ENCODE data around the gene SLC18A3. TPM values are rescaled to one million over a fixed set of nuclear protein-coding genes. Genes with fewer than 3 reads are reported as not detected.
A peak's percentile ranks its signal among the peaks of the same experiment; 100 is the strongest.

The SLC18A3 gene
- total RNA-seq, 2 experiments from 2014 or later: not detected

GRCh38 chr10:49606981-49607535, 3.1 kb upstream of the SLC18A3 start:
- Mint-ChIP-seq H3K9me3 (ENCODE audit: low read depth) (peaks cover 2% of the 10 kb centered on the region), H3K27ac (no peak overlapping the region), H3K4me3 (no peak overlapping the region), H3K4me1 (peaks cover 2% of the 10 kb centered on the region), H3K27me3 (peaks cover 63% of the 10 kb centered on the region), H3K36me3 (ENCODE audit: low read depth) (no peaks in the 10 kb centered on the region)
- peak; percentile 86 for DNase-seq
- intact Hi-C loops (cut with DNase I, micrococcal nuclease): loop anchor here (1.0 to 5.0 kb wide), 5 partner anchors 72 to 210 kb away; partner anchors contain the start of genes OGDHL (in 2 of the 2), C10orf53 (in 1 of the 2) and DRGX (in 1 of the 2)
- ChIA-PET CTCF (interaction anchor here (1.0 to 1.8 kb wide), 3 partner anchors 12 to 33 kb away, joined by 3 to 9 read pairs (median 5); no protein-coding TSS in a partner anchor), POLR2A (no interaction called here)
- ATAC-seq: peak; percentile 74

- no peaks in the 10 kb centered on the region for H3K36me3 Mint-ChIP-seq (ENCODE audit: low read depth)
- peaks cover 2% of the 10 kb centered on the region for H3K4me1 Mint-ChIP-seq
- ChIA-PET POLR2A (no interaction called here), CTCF (interaction anchor here (1.8 kb wide), 1 partner anchor 13 kb away, joined by 5 read pairs; no protein-coding TSS in a partner anchor)
- H3K4me3 Mint-ChIP-seq: no peak overlapping the region
- H3K27ac Mint-ChIP-seq: no peak overlapping the region
- DNase-seq (no peak), ATAC-seq (no peak)
- intact Hi-C loops (cut with DNase I, micrococcal nuclease): loop anchor here in 1 of 2 experiments (5.0 kb wide), 1 partner anchor 211 kb away; the partner anchor contains the start of gene DRGX
- H3K27me3 Mint-ChIP-seq: peaks cover 69% of the 10 kb centered on the region
- H3K9me3 Mint-ChIP-seq (ENCODE audit: low read depth): peaks cover 3% of the 10 kb centered on the region
Observed at GRCh38 chr10:49608166-49609005, 1.7 kb upstream of the SLC18A3 start.

- Mint-ChIP-seq H3K9me3 (ENCODE audit: low read depth) (peaks cover 3% of the 10 kb centered on the region), H3K4me1 (peaks cover 2% of the 10 kb centered on the region), H3K4me3 (no peak overlapping the region), H3K27ac (no peak overlapping the region), H3K27me3 (peaks cover 70% of the 10 kb centered on the region), H3K36me3 (ENCODE audit: low read depth) (no peaks in the 10 kb centered on the region)
- POLR2A ChIA-PET: no interaction called here
- intact Hi-C loops (cut with DNase I, micrococcal nuclease): loop anchor here in 1 of 2 experiments (5.0 kb wide), 1 partner anchor 212 kb away; the partner anchor contains the start of gene DRGX
- no peak for ATAC-seq
- no peak for DNase-seq
- CTCF ChIA-PET: interaction anchor here (0.6 to 1.8 kb wide), 2 partner anchors 14 to 840 kb away, joined by 3 to 5 read pairs; no protein-coding TSS in a partner anchor
Observed at GRCh38 chr10:49609006-49609282, 1.2 kb upstream of the SLC18A3 start.

- DNase-seq (no peak), ATAC-seq (no peak)
- Mint-ChIP-seq H3K27ac (no peak overlapping the region), H3K27me3 (peaks cover 68% of the 10 kb centered on the region), H3K4me3 (no peak overlapping the region), H3K36me3 (ENCODE audit: low read depth) (no peaks in the 10 kb centered on the region), H3K9me3 (ENCODE audit: low read depth) (peaks cover 3% of the 10 kb centered on the region), H3K4me1 (peaks cover 2% of the 10 kb centered on the region)
- intact Hi-C loops (cut with DNase I, micrococcal nuclease): loop anchor here in 1 of 2 experiments (5.0 kb wide), 1 partner anchor 212 kb away; the partner anchor contains the start of gene DRGX
- CTCF ChIA-PET: interaction anchor here (0.6 kb wide), 1 partner anchor 840 kb away, joined by 3 read pairs; no protein-coding TSS in a partner anchor
- POLR2A ChIA-PET: no interaction called here
Observed at GRCh38 chr10:49609283-49610113, 612 bp upstream of the SLC18A3 start.

GRCh38 chr10:49610458-49611165, 502 bp downstream of the SLC18A3 start:
- no peak overlapping the region for H3K27ac Mint-ChIP-seq
- peaks cover 1% of the 10 kb centered on the region for H3K9me3 Mint-ChIP-seq (ENCODE audit: low read depth)
- no peak overlapping the region for H3K4me3 Mint-ChIP-seq
- intact Hi-C loops (cut with DNase I, micrococcal nuclease): no loop called here
- H3K36me3 Mint-ChIP-seq (ENCODE audit: low read depth): no peaks in the 10 kb centered on the region
- peaks cover 5% of the 10 kb centered on the region for H3K4me1 Mint-ChIP-seq
- DNase-seq (no peak), ATAC-seq (no peak)
- ChIA-PET CTCF (no interaction called here), POLR2A (no interaction called here)
- peaks cover 70% of the 10 kb centered on the region for H3K27me3 Mint-ChIP-seq

GRCh38 chr10:49611166-49611815, 1.2 kb downstream of the SLC18A3 start:
- no peak for DNase-seq
- no peak for ATAC-seq
- H3K4me1 Mint-ChIP-seq: peaks cover 5% of the 10 kb centered on the region
- peaks cover 71% of the 10 kb centered on the region for H3K27me3 Mint-ChIP-seq
- H3K4me3 Mint-ChIP-seq: no peak overlapping the region
- CTCF ChIA-PET: no interaction called here
- intact Hi-C loops (cut with DNase I, micrococcal nuclease): no loop called here
- H3K9me3 Mint-ChIP-seq (ENCODE audit: low read depth): peaks cover 1% of the 10 kb centered on the region
- POLR2A ChIA-PET: no interaction called here
- H3K36me3 Mint-ChIP-seq (ENCODE audit: low read depth): no peaks in the 10 kb centered on the region
- no peak overlapping the region for H3K27ac Mint-ChIP-seq

GRCh38 chr10:49611816-49612512, 1.9 kb downstream of the SLC18A3 start:
- ChIA-PET CTCF (no interaction called here), POLR2A (no interaction called here)
- peaks cover 71% of the 10 kb centered on the region for H3K27me3 Mint-ChIP-seq
- intact Hi-C loops (cut with DNase I, micrococcal nuclease): no loop called here
- ATAC-seq (no peak), DNase-seq (no peak)
- no peaks in the 10 kb centered on the region for H3K36me3 Mint-ChIP-seq (ENCODE audit: low read depth)
- peaks cover 3% of the 10 kb centered on the region for H3K4me1 Mint-ChIP-seq
- no peak overlapping the region for H3K4me3 Mint-ChIP-seq
- no peak overlapping the region for H3K27ac Mint-ChIP-seq
- peaks cover 1% of the 10 kb centered on the region for H3K9me3 Mint-ChIP-seq (ENCODE audit: low read depth)

- peaks cover 72% of the 10 kb centered on the region for H3K27me3 Mint-ChIP-seq
- no peaks in the 10 kb centered on the region for H3K36me3 Mint-ChIP-seq (ENCODE audit: low read depth)
- H3K4me1 Mint-ChIP-seq: peaks cover 3% of the 10 kb centered on the region
- H3K4me3 Mint-ChIP-seq: no peak overlapping the region
- CTCF ChIA-PET: no interaction called here
- intact Hi-C loops (cut with DNase I, micrococcal nuclease): no loop called here
- POLR2A ChIA-PET: no interaction called here
- no peak overlapping the region for H3K27ac Mint-ChIP-seq
- DNase-seq (no peak), ATAC-seq (no peak)
- peaks cover 1% of the 10 kb centered on the region for H3K9me3 Mint-ChIP-seq (ENCODE audit: low read depth)
Observed at GRCh38 chr10:49612513-49613164, 2.5 kb downstream of the SLC18A3 start.

GRCh38 chr10:49613165-49613881, 3.2 kb downstream of the SLC18A3 start:
- Mint-ChIP-seq H3K4me1 (peaks cover 3% of the 10 kb centered on the region), H3K9me3 (ENCODE audit: low read depth) (peaks cover 1% of the 10 kb centered on the region), H3K27me3 (peaks cover 72% of the 10 kb centered on the region), H3K4me3 (no peak overlapping the region), H3K27ac (no peak overlapping the region), H3K36me3 (ENCODE audit: low read depth) (no peaks in the 10 kb centered on the region)
- POLR2A ChIA-PET: no interaction called here
- DNase-seq (no peak), ATAC-seq (no peak)
- intact Hi-C loops (cut with DNase I, micrococcal nuclease): no loop called here
- CTCF ChIA-PET: interaction anchor here (0.7 kb wide), 1 partner anchor 12 kb away, joined by 3 read pairs; no protein-coding TSS in a partner anchor

All from activated CD4-positive, alpha-beta T cell treated with anti-CD3 and anti-CD28 coated beads for 36 hours (primary cell).